Natural killer cell (primary cell): ENCODE results near the gene CMYA5. TPM values are rescaled to one million over a fixed set of nuclear protein-coding genes. Genes with fewer than 3 reads are reported as not detected.

Experiments used
- ATAC-seq, 3 donors: fragments of 150-1000 bp in 2 of 3; fragments of 200-7000 bp in 1 of 3; cut with Tn5 transposase; 1 replicate in 1 of 3; 2 replicates in 2 of 3; pipeline ENCODE4 v1.10.0; 2021; ENCODE audit warnings: mild to moderate bottlenecking in 2 of 3, moderate library complexity in 2 of 3
- DNase-seq, 2 donors: peaks; one replicate each; pipeline versions ENCODE4 v3.0.0 to v3.0.0-alpha.2; 2013 to 2021; ENCODE audit warnings: mixed read lengths in 1 of 2
- H3K27ac ChIP-seq: one replicate; pipeline ENCODE4 v1.5.1; 2013; ENCODE audit warnings: mild to moderate bottlenecking, low read length
- H3K27me3 ChIP-seq: one replicate; pipeline ENCODE4 v1.6.1; 2013; ENCODE audit warnings: low read length; ENCODE audit not compliant: control insufficient read depth, insufficient read depth
- H3K36me3 ChIP-seq: one replicate; pipeline ENCODE4 v1.6.1; 2013; ENCODE audit warnings: low read length; ENCODE audit not compliant: control insufficient read depth, insufficient read depth
- H3K4me1 ChIP-seq: one replicate; pipeline ENCODE4 v1.6.1; 2013; ENCODE audit warnings: low read length; ENCODE audit not compliant: control insufficient read depth, insufficient read depth
- H3K4me3 ChIP-seq: one replicate; pipeline ENCODE4 v1.5.1; 2013; ENCODE audit warnings: low read length
- H3K9me3 ChIP-seq: one replicate; pipeline ENCODE4 v1.6.1; 2013; ENCODE audit warnings: low read length; ENCODE audit not compliant: control insufficient read depth, insufficient read depth
- H3K27ac Mint-ChIP-seq, 2 donors: one replicate each; pipeline ENCODE4 v1.8.0; 2022; ENCODE audit warnings: mild to moderate bottlenecking in 2 of 2, mixed read lengths in 2 of 2, moderate library complexity in 1 of 2
- H3K27me3 Mint-ChIP-seq, 2 donors: one replicate each; pipeline ENCODE4 v1.8.0; 2022; ENCODE audit warnings: low read depth in 2 of 2, mixed read lengths in 2 of 2
- H3K36me3 Mint-ChIP-seq: one replicate; pipeline ENCODE4 v1.8.0; 2022; ENCODE audit warnings: mixed read lengths
- H3K4me1 Mint-ChIP-seq, 2 donors: one replicate each; pipeline ENCODE4 v1.8.0; 2022; ENCODE audit warnings: mixed read lengths in 2 of 2
- H3K4me3 Mint-ChIP-seq: one replicate; pipeline ENCODE4 v1.8.0; 2022; ENCODE audit warnings: mild to moderate bottlenecking, moderate library complexity, mixed read lengths
- H3K9me3 Mint-ChIP-seq, 2 donors: one replicate each; pipeline ENCODE4 v1.8.0; 2022; ENCODE audit warnings: mixed read lengths in 2 of 2
- CTCF ChIP-seq: fragments of 200-600 bp; IDR thresholded peaks from one replicate; pipeline ENCODE4 v1.8.0; 2022; ENCODE audit warnings: antibody characterized with exemption
- WGBS: methylation state at CpG from one replicate; pipeline ENCODE4 v1.1.7; 2013; ENCODE audit warnings: missing lambda C conversion rate; ENCODE audit not compliant: insufficient coverage; 5-methylcytosine and 5-hydroxymethylcytosine counted together
- intact Hi-C: fragments of 100-400 bp; cut with micrococcal nuclease; formaldehyde crosslinking; loops from one replicate; pipeline ENCODE4 v1.14.2; 2022
- total RNA-seq, 4 donors: library from RNA; stranded (reverse); fragments of 120-200 nt in 1 of 4; gene quantifications; one replicate each; pipeline versions ENCODE4 v1.2.3 to v1.2.4, GENCODE V29; 2013 to 2022

The CMYA5 gene
- under 1 TPM; 0.53 to 0.93 (median 0.71) TPM for total RNA-seq
- total RNA-seq (2013): 0.45 TPM

- Histone ChIP-seq H3K4me1 (peaks cover 6% of the 10 kb centered on the region), H3K27me3 (no peaks in the 10 kb centered on the region), H3K27ac (no peak within 1 kb of the TSS), H3K9me3 (no peaks in the 10 kb centered on the region), H3K4me3 (no peak within 1 kb of the TSS), H3K36me3 (peaks cover 16% of the 10 kb centered on the region)
- DNase-seq (no peak), ATAC-seq (peak in 1 of 3 donors; percentile 27)
- no peak for TF ChIP-seq CTCF
- intact Hi-C loops: no loop called here
- H3K4me3 Mint-ChIP-seq: no peak within 1 kb of the TSS
- no peaks in the 10 kb centered on the region for H3K9me3 Mint-ChIP-seq
- peaks cover 10% of the 10 kb centered on the region for H3K36me3 Mint-ChIP-seq
- WGBS: 83% methylated on average over 74 of the region's 74 CpGs
- peak within 1 kb of the TSS; percentile 41 to 75 for H3K27ac Mint-ChIP-seq
- H3K27me3 Mint-ChIP-seq: no peaks in the 10 kb centered on the region
- H3K4me1 Mint-ChIP-seq: peaks cover 29 to 31% of the 10 kb centered on the region in 2 donors
Observed at GRCh38 chr5:79689541-79690466, at the start of gene CMYA5. Gene CMYA5, plus strand, starts transcription at chr5:79689836. Its CDS starts 72 bp downstream, at chr5:79689908.

- H3K27ac ChIP-seq: no peak overlapping the region
- Mint-ChIP-seq H3K27ac (peak overlapping the region; percentile 78 to 86), H3K9me3 (no peaks in the 10 kb centered on the region), H3K4me1 (peaks cover 38 to 58% of the 10 kb centered on the region in 2 donors), H3K36me3 (peaks cover 7% of the 10 kb centered on the region), H3K27me3 (no peaks in the 10 kb centered on the region), H3K4me3 (peak overlapping the region; percentile 59)
- peaks cover 6% of the 10 kb centered on the region for H3K4me1 ChIP-seq
- H3K4me3 ChIP-seq: no peak overlapping the region
- intact Hi-C loops: no loop called here
- no peaks in the 10 kb centered on the region for H3K27me3 ChIP-seq
- TF ChIP-seq CTCF: no peak
- no peaks in the 10 kb centered on the region for H3K9me3 ChIP-seq
- DNase-seq (no peak), ATAC-seq (peak in 1 of 3 donors; percentile 24)
- H3K36me3 ChIP-seq: peaks cover 50% of the 10 kb centered on the region
- WGBS: 94% methylated on average over 3 of the region's 4 CpGs
Observed at GRCh38 chr5:79640571-79641055, 49.0 kb upstream of the CMYA5 start.

- Histone ChIP-seq H3K9me3 (no peaks in the 10 kb centered on the region), H3K4me1 (peaks cover 6% of the 10 kb centered on the region), H3K27me3 (no peaks in the 10 kb centered on the region), H3K27ac (no peak overlapping the region), H3K4me3 (no peak overlapping the region), H3K36me3 (peaks cover 57% of the 10 kb centered on the region)
- DNase-seq (no peak), ATAC-seq (no peak)
- no CpG with 5 or more reads among the region's 1 CpG for WGBS
- TF ChIP-seq CTCF: no peak
- intact Hi-C loops: no loop called here
- Mint-ChIP-seq H3K4me3 (peak overlapping the region; percentile 7), H3K36me3 (peaks cover 12% of the 10 kb centered on the region), H3K9me3 (no peaks in the 10 kb centered on the region), H3K27me3 (no peaks in the 10 kb centered on the region), H3K4me1 (peaks cover 38 to 53% of the 10 kb centered on the region in 2 donors), H3K27ac (peak overlapping the region in 1 of 2 donors; percentile 78)
Observed at GRCh38 chr5:79641414-79641813, 48.2 kb upstream of the CMYA5 start.
